Keratinocyte (primary cell): ENCODE data around the gene ELFN2. TPM values are rescaled to one million over a fixed set of nuclear protein-coding genes. Genes with fewer than 3 reads are reported as not detected.

Source experiments
- DNase-seq: peaks from one replicate; pipeline ENCODE4 v3.0.0-alpha.2; 2011; ENCODE audit warnings: low read depth, missing footprints, low spot score
- FAIRE-seq: peaks from 2 replicates; lab custom pipeline; 2011; peaks lifted over from hg19 to GRCh38; lab: Jason Lieb, UNC
- H2AFZ ChIP-seq: 2 replicates; pipeline ENCODE4 v1.6.0; 2012; ENCODE audit warnings: low read length, control low read depth, inconsistent platforms; ENCODE audit not compliant: control insufficient read depth
- H3K27ac ChIP-seq: 2 replicates; pipeline ENCODE4 v1.5.1; 2011; ENCODE audit warnings: low read length; ENCODE audit not compliant: control insufficient read depth, insufficient read depth
- H3K27me3 ChIP-seq: 3 replicates; pipeline ENCODE4 v1.6.0; 2011; ENCODE audit warnings: low read length; ENCODE audit not compliant: control insufficient read depth, insufficient read depth; ENCODE audit errors: extremely low read depth
- H3K36me3 ChIP-seq, 2 experiments: 2 replicates in 1 of 2; 3 replicates in 1 of 2; pipeline ENCODE4 v1.5.1; 2011; ENCODE audit warnings: low read length in 2 of 2, mild to moderate bottlenecking in 1 of 2; ENCODE audit not compliant: control insufficient read depth in 2 of 2, insufficient read depth in 2 of 2; ENCODE audit errors: extremely low read depth in 1 of 2
- H3K4me1 ChIP-seq: 3 replicates; pipeline ENCODE4 v1.5.1; 2011; ENCODE audit warnings: low read length; ENCODE audit not compliant: control insufficient read depth, insufficient read depth; ENCODE audit errors: extremely low read depth
- H3K4me2 ChIP-seq: 3 replicates; pipeline ENCODE4 v1.6.0; 2011; ENCODE audit warnings: low read depth, low read length; ENCODE audit not compliant: control insufficient read depth, insufficient read depth; ENCODE audit errors: extremely low read depth
- H3K4me3 ChIP-seq, 3 experiments: fragments of 200-600 bp in 1 of 3; sonication (generic) in 1 of 3; 2 replicates in 2 of 3; 3 replicates in 1 of 3; pipeline ENCODE4 v1.5.1; 2011 to 2016; ENCODE audit warnings: low read length in 3 of 3, mild to moderate bottlenecking in 3 of 3, control low read depth in 2 of 3, inconsistent platforms in 1 of 3, low read depth in 1 of 3, mixed read lengths in 1 of 3, mixed run types in 1 of 3, moderate library complexity in 1 of 3; ENCODE audit not compliant: control insufficient read depth in 2 of 3, insufficient read depth in 2 of 3; ENCODE audit errors: extremely low read depth in 1 of 3
- H3K79me2 ChIP-seq: 2 replicates; pipeline ENCODE4 v1.6.0; 2012; ENCODE audit warnings: low read length; ENCODE audit not compliant: control insufficient read depth, insufficient read depth
- H3K9ac ChIP-seq: 3 replicates; pipeline ENCODE4 v1.6.0; 2011; ENCODE audit warnings: low read length; ENCODE audit not compliant: control insufficient read depth, insufficient read depth; ENCODE audit errors: extremely low read depth
- H3K9me1 ChIP-seq: 3 replicates; pipeline ENCODE4 v1.6.0; 2011; ENCODE audit warnings: low read length; ENCODE audit not compliant: control insufficient read depth, insufficient read depth; ENCODE audit errors: extremely low read depth
- H3K9me3 ChIP-seq: 2 replicates; pipeline ENCODE4 v1.5.1; 2012; ENCODE audit warnings: low read depth, low read length; ENCODE audit not compliant: control insufficient read depth
- H4K20me1 ChIP-seq: 3 replicates; pipeline ENCODE4 v1.6.0; 2011; ENCODE audit warnings: low read length; ENCODE audit not compliant: control insufficient read depth, insufficient read depth; ENCODE audit errors: extremely low read depth
- CTCF ChIP-seq, 3 experiments: IDR thresholded peaks in 1 of 3; conservative IDR thresholded peaks in 1 of 3; optimal IDR thresholded peaks in 1 of 3; 2 replicates in 2 of 3; 3 replicates in 1 of 3; pipeline versions ENCODE3 to v1.5.1; 2011; ENCODE audit warnings: low read length in 3 of 3, mild to moderate bottlenecking in 3 of 3, moderate library complexity in 2 of 3, control low read depth in 1 of 3, inconsistent platforms in 1 of 3; ENCODE audit not compliant: insufficient read depth in 2 of 3; ENCODE audit errors: extremely low read depth in 1 of 3
- EZH2 ChIP-seq: IDR thresholded peaks from one replicate; pipeline ENCODE4 v1.6.1; 2012; ENCODE audit warnings: inconsistent platforms, mild to moderate bottlenecking, low read length, moderate library complexity
- dilution Hi-C: fragments of 300-500 bp; cut with MboI; formaldehyde crosslinking; loops from one replicate; pipeline ENCODE4 v1.7.0; 2020; ENCODE audit warnings: low sequenced_read_pairs; ENCODE audit not compliant: extremely low pct_ligation_motif_present
- polyA minus RNA-seq, 3 experiments: library from RNA; depleted of rRNA, polyadenylated mRNA; stranded (reverse); fragments of >200 nt; gene quantifications; 1 replicate in 1 of 3; 2 replicates in 1 of 3; 3 replicates in 1 of 3; pipeline ENCODE4 v1.2.3, GENCODE V29; 2011
- polyA plus RNA-seq, 5 experiments: library from polyadenylated mRNA; depleted of rRNA in 3 of 5; stranded (reverse) in 3 of 5; stranded (forward) in 1 of 5; unstranded in 1 of 5; fragments of >200 nt; gene quantifications; 1 replicate in 1 of 5; 2 replicates in 3 of 5; 3 replicates in 1 of 5; pipeline versions ENCODE4 v1.2.1 to v1.2.3, GENCODE V29; 2011 to 2012; ENCODE audit warnings: missing spikeins in 2 of 5, low read depth in 1 of 5, low replicate concordance in 1 of 5

Gene ELFN2, protein sequence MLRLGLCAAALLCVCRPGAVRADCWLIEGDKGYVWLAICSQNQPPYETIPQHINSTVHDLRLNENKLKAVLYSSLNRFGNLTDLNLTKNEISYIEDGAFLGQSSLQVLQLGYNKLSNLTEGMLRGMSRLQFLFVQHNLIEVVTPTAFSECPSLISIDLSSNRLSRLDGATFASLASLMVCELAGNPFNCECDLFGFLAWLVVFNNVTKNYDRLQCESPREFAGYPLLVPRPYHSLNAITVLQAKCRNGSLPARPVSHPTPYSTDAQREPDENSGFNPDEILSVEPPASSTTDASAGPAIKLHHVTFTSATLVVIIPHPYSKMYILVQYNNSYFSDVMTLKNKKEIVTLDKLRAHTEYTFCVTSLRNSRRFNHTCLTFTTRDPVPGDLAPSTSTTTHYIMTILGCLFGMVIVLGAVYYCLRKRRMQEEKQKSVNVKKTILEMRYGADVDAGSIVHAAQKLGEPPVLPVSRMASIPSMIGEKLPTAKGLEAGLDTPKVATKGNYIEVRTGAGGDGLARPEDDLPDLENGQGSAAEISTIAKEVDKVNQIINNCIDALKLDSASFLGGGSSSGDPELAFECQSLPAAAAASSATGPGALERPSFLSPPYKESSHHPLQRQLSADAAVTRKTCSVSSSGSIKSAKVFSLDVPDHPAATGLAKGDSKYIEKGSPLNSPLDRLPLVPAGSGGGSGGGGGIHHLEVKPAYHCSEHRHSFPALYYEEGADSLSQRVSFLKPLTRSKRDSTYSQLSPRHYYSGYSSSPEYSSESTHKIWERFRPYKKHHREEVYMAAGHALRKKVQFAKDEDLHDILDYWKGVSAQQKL
- 0.13 to 0.28 TPM (median 0.19 TPM) in 3 replicates for polyA plus RNA-seq
- 0.07 TPM for polyA plus RNA-seq (2011; ENCODE audit: low read depth)
- polyA plus RNA-seq (2011; cell fraction: cytosol; rRNA removed): 0.09 and 0.23 TPM in 2 replicates
- 0.74 and 1.5 TPM in 2 replicates for polyA plus RNA-seq (2011; cell fraction: nucleus; rRNA removed)
- polyA plus RNA-seq (2012; ENCODE audit: low replicate concordance): 0.25 and 0.56 TPM in 2 replicates
- polyA minus RNA-seq: 0.22 to 0.62 TPM (median 0.49 TPM) in 3 replicates
- 0.58 TPM for polyA minus RNA-seq (2011; cell fraction: cytosol; rRNA and poly(A)+ RNA removed)
- 0.84 and 0.93 TPM in 2 replicates for polyA minus RNA-seq (2011; cell fraction: nucleus; rRNA and poly(A)+ RNA removed)

DNA sequence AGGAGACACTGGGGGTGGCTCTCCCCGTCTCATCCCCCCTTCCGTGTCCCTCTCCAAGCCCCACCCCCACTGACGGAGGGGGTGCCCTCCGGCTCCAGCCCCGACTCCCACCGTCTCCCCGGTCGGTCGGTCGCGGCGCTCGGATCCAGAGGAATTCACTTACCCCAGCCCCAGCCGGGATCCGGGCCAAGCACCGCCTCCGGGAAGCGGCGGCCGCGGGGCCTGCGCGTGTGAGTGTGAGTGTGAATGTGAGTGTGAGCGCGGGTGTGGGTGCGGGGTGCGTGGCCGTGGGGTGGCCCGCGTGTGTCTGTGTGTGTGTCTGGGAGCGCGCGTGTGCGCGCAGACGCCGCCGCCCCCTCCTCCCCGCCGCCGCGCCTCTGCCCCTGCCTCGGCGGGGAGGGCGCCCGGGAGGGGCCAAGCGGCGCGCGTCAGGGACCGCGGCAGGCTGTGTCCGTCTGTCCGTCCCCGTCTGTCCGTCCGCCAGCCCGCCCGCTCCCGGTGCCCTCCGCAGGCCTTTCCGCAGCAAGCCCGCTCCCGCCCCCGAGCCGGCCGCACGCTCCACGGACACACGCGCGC is at the start of gene ELFN2:
ELFN2 (minus strand) TSS at position 345 of the 576 bp plus-strand sequence. CDS start 51,945 bp downstream, outside the sequence.
- Histone ChIP-seq H3K9ac (peak within 1 kb of the TSS; percentile 39), H3K9me3 (no peaks in the 10 kb centered on the region), H3K27me3 (peaks cover 37% of the 10 kb centered on the region), H3K4me1 (peaks cover 19% of the 10 kb centered on the region), H3K4me2 (peak within 1 kb of the TSS; percentile 64), H3K36me3 (no peaks in the 10 kb centered on the region), H4K20me1 (no peaks in the 10 kb centered on the region), H3K27ac (no peak within 1 kb of the TSS), H3K9me1 (no peaks in the 10 kb centered on the region), H2AFZ (no peak within 1 kb of the TSS), H3K79me2 (no peaks in the 10 kb centered on the region), H3K4me3 (peak within 1 kb of the TSS; percentile 53 to 63 (median 60))
- dilution Hi-C loops: no loop called here
- TF ChIP-seq CTCF (optimal IDR thresholded peaks at IDR 0.05 in 1 of 3, IDR thresholded peaks at IDR 0.05 in 1 of 3, conservative IDR thresholded peaks at IDR 0.05 in 1 of 3; ENCODE audit: extremely low read depth in 1 of 3, insufficient read depth in 2 of 3, low read length in 3 of 3) (no peak), EZH2 (peak; percentile 4)
- DNase-seq (no peak), FAIRE-seq (no peak)

- peaks cover 32 to 45% of the 10 kb centered on the region in 2 experiments for H3K36me3 ChIP-seq
- no peaks in the 10 kb centered on the region for H3K27me3 ChIP-seq
- no peak overlapping the region for H3K4me2 ChIP-seq
- H4K20me1 ChIP-seq: peaks cover 3% of the 10 kb centered on the region
- no peaks in the 10 kb centered on the region for H3K79me2 ChIP-seq
- no peaks in the 10 kb centered on the region for H3K4me1 ChIP-seq
- dilution Hi-C loops: no loop called here
- FAIRE-seq (no peak), DNase-seq (no peak)
- no peak overlapping the region for H3K27ac ChIP-seq
- H3K9me3 ChIP-seq: no peaks in the 10 kb centered on the region
- no peak overlapping the region for H3K4me3 ChIP-seq
- no peak overlapping the region for H2AFZ ChIP-seq
- no peak overlapping the region for H3K9ac ChIP-seq
- H3K9me1 ChIP-seq: no peaks in the 10 kb centered on the region
- TF ChIP-seq EZH2 (no peak), CTCF (optimal IDR thresholded peaks at IDR 0.05 in 1 of 3, IDR thresholded peaks at IDR 0.05 in 1 of 3, conservative IDR thresholded peaks at IDR 0.05 in 1 of 3; ENCODE audit: extremely low read depth in 1 of 3, insufficient read depth in 2 of 3, low read length in 3 of 3) (no peak)
These were observed 49.4 kb upstream of the ELFN2 start for GRCh38 chr22:37476389-37477329.
